Measurements from ENCODE around the gene COL11A2.

DNA sequence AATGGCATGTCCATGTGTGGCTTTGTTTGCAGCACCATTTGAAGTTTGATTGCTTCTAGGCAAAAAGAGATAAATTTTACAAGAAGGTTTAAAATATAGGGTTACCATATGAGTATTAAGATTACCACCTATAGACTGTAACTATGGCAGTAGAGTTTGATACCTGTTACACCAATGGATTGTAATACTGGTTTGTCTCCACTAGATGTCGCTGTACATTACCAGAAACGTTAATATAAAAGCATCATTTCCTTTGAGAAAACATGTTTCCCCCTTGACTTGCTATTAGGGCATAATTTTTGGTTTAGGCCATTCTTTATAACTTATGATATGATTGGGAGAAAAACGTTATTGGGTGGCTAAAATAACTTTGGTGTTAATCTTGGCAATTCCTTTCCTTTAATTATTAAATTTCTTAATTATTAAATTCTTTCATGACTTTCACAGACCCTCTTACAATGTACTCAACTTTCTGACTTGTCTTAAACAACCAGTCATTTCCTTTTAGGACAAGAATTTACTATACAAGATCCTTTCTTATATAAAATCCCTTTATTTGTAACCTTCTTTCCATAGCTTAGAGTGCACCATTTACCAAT, 73.6 kb downstream of the COL11A2 start:
- TF ChIP-seq EZH2 (IDR thresholded peaks at IDR 0.05) = no peak
- TF ChIP-seq POLR2AphosphoS5 (IDR thresholded peaks at IDR 0.05; ENCODE audit: borderline replicate concordance, low read depth, low read length) = no peak

All from SK-N-MC (cell line).